GM12891 (cell line): ENCODE results near the gene LHX4.
A peak's percentile ranks its signal among the peaks of the same experiment; 100 is the strongest.

Source experiments
- DNase-seq: peaks from one replicate; pipeline ENCODE4 v3.0.0; 2011; ENCODE audit warnings: low spot score; ENCODE audit not compliant: insufficient read length
- FAIRE-seq: peaks from 2 replicates; lab custom pipeline; 2011; peaks lifted over from hg19 to GRCh38; lab: Jason Lieb, UNC
- PAX5 ChIP-seq: IDR thresholded peaks from 2 replicates; pipeline ENCODE4 v1.6.1; 2011; ENCODE audit warnings: low read length, moderate library complexity, mild to moderate bottlenecking; ENCODE audit not compliant: insufficient read depth, severe bottlenecking
- POLR2A ChIP-seq: IDR thresholded peaks from 2 replicates; pipeline ENCODE4 v1.6.1; 2011; ENCODE audit warnings: low read depth, low read length, control low read depth
- POLR2AphosphoS5 ChIP-seq: IDR thresholded peaks from 2 replicates; pipeline ENCODE4 v1.6.1; 2011; ENCODE audit warnings: low read depth, low read length, control low read depth
- POU2F2 ChIP-seq: IDR thresholded peaks from 2 replicates; pipeline ENCODE4 v1.6.1; 2011; ENCODE audit warnings: low read depth, mild to moderate bottlenecking, control low read depth, low read length, moderate library complexity
- SPI1 ChIP-seq: IDR thresholded peaks from 2 replicates; pipeline ENCODE4 v1.6.1; 2011; ENCODE audit warnings: low read depth, low read length, control low read depth
- TAF1 ChIP-seq: IDR thresholded peaks from 2 replicates; pipeline ENCODE4 v1.6.1; 2011; ENCODE audit warnings: low read depth, low read length, control low read depth

LHX4 gene

DNA sequence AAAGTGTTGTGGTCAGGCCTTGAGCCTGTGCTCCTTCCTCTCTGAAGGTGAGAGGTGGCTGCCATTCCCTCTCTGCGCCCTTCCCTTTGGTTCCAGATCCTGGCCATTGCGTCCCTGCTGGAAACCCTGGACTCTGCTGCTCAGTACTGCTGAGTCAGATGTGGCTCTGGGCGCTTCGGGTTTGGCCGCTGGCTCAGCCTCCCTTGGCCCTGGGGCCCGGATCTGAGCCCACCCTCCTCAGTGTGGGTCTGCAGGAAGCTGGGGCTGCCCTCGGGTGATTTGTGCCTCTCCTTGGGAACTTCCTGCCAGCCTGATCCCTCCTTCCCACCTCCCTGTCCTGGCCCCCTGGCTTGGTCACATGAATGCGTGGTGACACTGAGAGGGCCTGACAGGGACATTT lies 43.2 kb upstream of the LHX4 start:
- FAIRE-seq (no peak), DNase-seq (no peak)
- no peak for TF ChIP-seq PAX5
- no peak for TF ChIP-seq TAF1
- no peak for TF ChIP-seq SPI1
- TF ChIP-seq POU2F2 = no peak

GRCh38 chr1:180187626-180188025 lies 42.4 kb upstream of the LHX4 start:
- no peak for DNase-seq
- no peak for FAIRE-seq
- TF ChIP-seq POU2F2 = no peak
- no peak for TF ChIP-seq TAF1
- no peak for TF ChIP-seq PAX5
- TF ChIP-seq POLR2A = no peak
- no peak for TF ChIP-seq SPI1
- no peak for TF ChIP-seq POLR2AphosphoS5

- FAIRE-seq (peak; percentile 43), DNase-seq (peak; percentile 50)
- TF ChIP-seq SPI1 (no peak), TAF1 (no peak), POU2F2 (no peak), PAX5 (no peak), POLR2A (no peak), POLR2AphosphoS5 (no peak)
These were observed 42.0 kb upstream of the LHX4 start for GRCh38 chr1:180188091-180188506.

DNA sequence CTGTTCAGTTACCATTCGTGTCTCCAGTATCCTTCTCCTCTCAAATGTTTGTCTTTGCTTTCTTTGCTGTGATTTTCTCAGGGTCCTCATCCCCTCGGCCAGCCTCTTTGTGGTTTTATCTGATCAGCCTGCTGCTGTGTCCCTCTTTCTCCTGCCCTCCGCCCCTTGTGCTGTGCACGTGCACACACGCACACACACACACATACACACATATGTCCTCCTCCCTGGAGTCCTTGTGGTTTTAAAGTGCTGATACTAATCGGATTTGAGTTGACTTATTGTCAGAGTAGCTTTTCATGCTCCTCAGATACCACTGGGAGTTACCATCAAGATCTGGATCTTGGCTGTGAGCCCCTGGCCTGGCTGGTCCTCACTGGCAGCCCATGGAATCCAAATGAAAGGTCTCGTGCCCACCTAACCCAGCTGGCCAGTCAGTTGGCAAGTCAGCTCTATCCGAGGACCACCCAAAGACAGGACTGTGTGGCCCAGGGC lies 41.3 kb upstream of the LHX4 start:
- DNase-seq = no peak
- no peak for FAIRE-seq
- no peak for TF ChIP-seq TAF1
- no peak for TF ChIP-seq POU2F2
- no peak for TF ChIP-seq SPI1
- no peak for TF ChIP-seq POLR2AphosphoS5
- TF ChIP-seq POLR2A = no peak
- TF ChIP-seq PAX5 = no peak

- no peak for DNase-seq
- FAIRE-seq = no peak
- TF ChIP-seq SPI1 = no peak
- no peak for TF ChIP-seq TAF1
- no peak for TF ChIP-seq POLR2AphosphoS5
- TF ChIP-seq POU2F2 = no peak
- TF ChIP-seq POLR2A = no peak
- no peak for TF ChIP-seq PAX5
These were observed 40.0 kb upstream of the LHX4 start for GRCh38 chr1:180190091-180190490.

DNA sequence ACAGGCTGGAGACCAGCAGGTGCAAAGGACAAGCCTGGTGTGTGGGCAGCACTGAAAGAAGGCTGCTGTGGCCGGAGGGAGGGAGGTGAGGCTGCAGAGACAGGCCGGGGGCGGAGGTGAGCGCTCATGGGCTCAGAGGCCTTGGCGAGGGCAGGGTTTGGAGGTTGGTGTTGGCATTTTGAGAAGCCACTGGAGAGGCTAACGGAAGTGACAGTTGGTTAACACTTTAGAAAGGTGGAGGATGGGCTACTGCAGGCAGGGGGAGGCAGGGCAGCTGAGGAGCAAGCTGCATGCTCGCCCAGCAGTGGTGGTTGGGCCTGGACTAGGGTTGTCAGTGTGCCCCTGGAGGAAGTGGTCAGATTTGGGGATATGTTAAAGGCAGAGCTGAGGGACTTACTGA lies 37.9 kb upstream of the LHX4 start:
- TF ChIP-seq TAF1 (no peak), PAX5 (no peak), POLR2AphosphoS5 (no peak), POU2F2 (no peak), SPI1 (no peak), POLR2A (no peak)
- no peak for FAIRE-seq
- no peak for DNase-seq

DNA sequence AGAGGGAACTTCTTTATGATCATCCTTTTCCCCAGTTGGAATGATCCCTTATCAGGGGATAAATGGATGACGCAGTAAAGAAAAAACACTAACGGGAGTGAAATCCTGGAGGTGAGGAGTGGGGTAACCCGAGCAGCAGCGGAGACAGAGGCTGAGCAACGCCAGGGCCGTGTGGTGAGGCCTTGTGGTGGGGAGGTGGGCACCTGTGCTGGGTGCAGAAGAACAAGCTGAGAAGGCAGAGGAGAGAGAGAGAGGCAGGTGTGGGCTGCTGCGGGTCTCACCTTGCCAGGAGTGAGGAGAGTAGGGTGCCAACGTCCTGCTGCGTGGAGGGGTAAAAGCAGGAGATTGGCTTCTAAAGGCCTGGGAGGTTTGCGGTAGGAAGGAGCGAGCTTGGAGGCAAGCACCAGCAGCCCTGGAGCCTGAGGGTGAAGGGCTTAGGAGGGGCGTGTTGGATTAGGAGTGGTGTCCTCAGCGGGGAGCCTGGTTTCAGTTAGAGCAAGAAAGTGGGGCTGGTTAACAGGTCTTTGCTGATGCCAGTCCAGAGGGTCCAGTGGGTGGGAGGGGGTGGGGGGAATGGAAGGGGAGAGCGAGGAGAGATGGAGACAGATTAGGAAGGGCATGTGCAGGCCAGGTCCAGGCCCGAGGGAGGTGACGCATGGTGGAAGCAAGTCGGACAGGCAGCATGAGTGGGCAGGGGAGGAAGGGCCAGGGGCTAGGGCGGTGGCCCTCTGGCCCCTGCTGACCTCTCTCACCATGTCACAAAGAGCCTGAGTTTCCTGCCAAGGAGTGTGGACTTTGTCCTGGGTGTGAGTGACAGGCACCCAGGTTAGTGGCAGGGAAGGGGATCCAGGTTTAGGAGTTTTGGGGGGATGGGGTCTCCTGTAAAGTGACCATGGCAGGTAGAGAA lies 36.7 kb upstream of the LHX4 start:
- DNase-seq (no peak), FAIRE-seq (no peak)
- TF ChIP-seq PAX5 (no peak), POLR2A (no peak), POLR2AphosphoS5 (no peak), POU2F2 (no peak), SPI1 (no peak), TAF1 (no peak)

GRCh38 chr1:180194048-180194425 lies 36.0 kb upstream of the LHX4 start:
- TF ChIP-seq POU2F2 = no peak
- no peak for TF ChIP-seq SPI1
- no peak for TF ChIP-seq TAF1
- TF ChIP-seq POLR2A = no peak
- TF ChIP-seq PAX5 = no peak
- no peak for TF ChIP-seq POLR2AphosphoS5
- FAIRE-seq = no peak

GRCh38 chr1:180194546-180195207 lies 35.4 kb upstream of the LHX4 start:
- no peak for FAIRE-seq

More at GRCh38 chr1:180194048-180194425, 36.0 kb upstream of the LHX4 start:
- no peak for DNase-seq

More at GRCh38 chr1:180194546-180195207, 35.4 kb upstream of the LHX4 start:
- no peak for DNase-seq
- TF ChIP-seq POLR2AphosphoS5 (no peak), TAF1 (no peak), PAX5 (no peak), POU2F2 (no peak), SPI1 (no peak), POLR2A (no peak)
